ENCODE data around the gene ADTRP.

- TF ChIP-seq CTCF (IDR thresholded peaks at IDR 0.05), result no peak
- TF ChIP-seq POLR2A (IDR thresholded peaks at IDR 0.05), result no peak
- no peak for TF ChIP-seq EP300 (IDR thresholded peaks at IDR 0.05; ENCODE audit: low read depth)
Measured at GRCh38 chr6:11668455-11668854, 110.1 kb downstream of the ADTRP start.
